Posterior cingulate gyrus (tissue), 11 donors: ENCODE results near the gene AGBL1.

Source experiments
- DNase-seq, 10 donors: peaks; one replicate each; pipeline versions ENCODE4 v3.0.0 to v3.0.0-alpha.2; 2020 to 2021; ENCODE audit warnings: mixed read lengths in 3 of 10
- intact Hi-C: fragments of 100-400 bp; cut with DNase I; formaldehyde crosslinking; loops from one replicate; pipeline ENCODE4 v1.15.1; 2023

The AGBL1 gene

DNA sequence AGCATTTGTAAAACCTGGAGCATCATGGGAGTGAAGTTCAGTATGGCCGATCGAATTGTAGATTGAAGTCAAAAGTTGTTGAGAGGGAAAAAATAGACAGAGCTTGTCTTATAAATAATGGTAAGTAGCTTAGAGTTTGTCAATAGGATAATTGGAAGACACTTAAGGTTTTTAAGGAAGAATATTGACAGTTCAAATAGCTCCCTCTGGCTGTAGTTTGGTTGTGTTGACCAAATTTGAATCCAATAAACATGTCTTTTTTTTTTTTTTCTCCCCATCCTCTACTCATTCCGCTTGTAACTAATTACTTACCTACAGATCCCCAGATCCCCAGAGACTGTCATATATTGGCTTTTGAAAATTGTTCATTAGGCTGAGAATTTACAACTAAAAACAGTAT is 677.0 kb downstream of the AGBL1 start:
- intact Hi-C loops = loop anchor here (10.0 kb wide), 1 partner anchor 522 kb away; no protein-coding TSS in a partner anchor
- no peak for DNase-seq

DNA sequence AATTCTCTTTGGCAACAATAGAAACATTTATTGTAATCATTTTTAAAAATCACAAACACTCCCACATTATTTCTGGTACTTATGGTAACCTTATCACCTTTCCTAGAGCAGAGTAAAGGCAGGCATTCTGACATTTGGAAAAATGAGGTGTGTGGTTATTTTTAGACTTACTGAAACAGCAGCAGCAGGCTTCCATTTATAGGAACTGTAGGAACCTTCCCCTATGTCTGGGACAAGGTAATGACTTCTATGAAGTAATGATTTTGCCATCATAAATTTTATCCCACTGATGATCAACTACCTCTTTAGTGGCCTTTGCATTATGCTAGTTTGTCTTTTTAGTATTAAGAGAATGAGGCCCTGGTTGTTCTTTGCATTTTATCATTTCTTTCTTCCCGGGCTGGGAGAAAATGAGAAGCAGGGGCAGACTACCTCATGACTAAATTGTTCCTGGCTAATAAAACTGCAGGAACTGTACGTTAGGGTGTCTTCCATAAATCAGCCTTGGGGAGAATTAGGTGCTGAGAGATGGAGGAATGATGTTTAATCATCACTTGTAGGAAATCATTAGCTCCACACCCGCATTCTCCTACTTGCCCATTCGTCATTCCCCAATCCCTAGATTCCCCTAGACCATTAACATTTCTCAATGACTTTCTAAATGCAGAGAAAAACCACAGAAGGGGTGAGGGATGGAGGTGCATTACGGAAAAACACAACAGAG is 680.3 kb downstream of the AGBL1 start:
- DNase-seq = no peak
- intact Hi-C loops = loop anchor here (10.0 kb wide), 1 partner anchor 525 kb away; no protein-coding TSS in a partner anchor

DNA sequence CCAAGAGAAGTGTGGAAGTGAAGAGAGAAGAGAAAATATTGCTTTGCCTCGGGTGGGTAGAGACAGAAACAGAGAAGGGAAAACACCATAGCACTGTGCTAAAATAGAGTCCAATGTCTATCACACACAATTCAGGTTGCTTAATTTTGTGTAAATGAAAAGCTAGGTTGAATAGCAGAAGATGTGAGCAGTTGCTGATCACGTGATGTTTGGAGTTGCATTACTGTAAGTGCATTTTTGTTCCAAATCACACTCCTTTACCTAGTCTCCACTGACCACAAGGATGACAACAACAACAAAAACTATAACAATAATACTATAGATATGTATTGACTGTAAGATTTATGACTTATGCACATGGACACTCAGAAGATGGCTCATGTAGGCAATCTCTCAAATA is 683.2 kb downstream of the AGBL1 start:
- intact Hi-C loops = no loop called here
- DNase-seq = no peak

DNA sequence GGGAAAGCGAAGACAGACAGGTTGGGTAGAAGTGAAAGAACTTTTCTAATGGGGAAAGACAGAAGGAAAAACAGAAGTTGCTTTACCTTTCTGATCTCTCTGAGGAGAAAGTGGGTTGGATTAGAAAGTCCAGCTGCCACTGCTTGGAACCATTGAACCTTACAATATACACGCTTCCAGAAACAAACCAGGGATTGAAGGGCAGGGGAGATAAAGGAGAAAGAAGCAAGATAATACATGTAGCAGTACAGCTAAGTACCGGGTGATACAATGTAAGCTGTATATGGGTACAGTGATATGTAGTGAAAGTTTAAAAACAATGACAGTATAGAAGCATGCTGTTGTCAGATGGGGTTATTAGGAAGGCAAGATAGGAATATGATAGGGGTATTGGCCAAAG is 684.4 kb downstream of the AGBL1 start:
- DNase-seq = no peak
- intact Hi-C loops = no loop called here

DNA sequence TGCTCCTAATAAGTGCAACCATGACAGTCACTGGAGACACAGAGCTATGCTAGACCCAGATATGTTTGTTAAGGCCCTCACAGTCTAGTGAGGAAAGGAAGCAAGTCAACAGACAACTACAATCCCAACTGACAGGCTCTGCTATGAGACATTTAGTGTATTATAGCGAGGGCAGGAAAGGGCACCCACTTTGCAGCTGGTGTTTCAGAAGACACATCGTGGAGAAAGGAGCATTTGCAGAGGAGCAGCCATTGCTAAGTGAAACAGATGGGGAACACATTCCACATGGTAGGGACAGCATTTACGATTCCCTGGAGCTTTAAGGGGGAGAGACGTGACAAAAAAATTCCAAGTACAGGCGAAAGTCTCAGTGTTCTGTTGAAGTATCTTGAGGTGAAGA is 685.6 kb downstream of the AGBL1 start:
- intact Hi-C loops = no loop called here
- no peak for DNase-seq

DNA sequence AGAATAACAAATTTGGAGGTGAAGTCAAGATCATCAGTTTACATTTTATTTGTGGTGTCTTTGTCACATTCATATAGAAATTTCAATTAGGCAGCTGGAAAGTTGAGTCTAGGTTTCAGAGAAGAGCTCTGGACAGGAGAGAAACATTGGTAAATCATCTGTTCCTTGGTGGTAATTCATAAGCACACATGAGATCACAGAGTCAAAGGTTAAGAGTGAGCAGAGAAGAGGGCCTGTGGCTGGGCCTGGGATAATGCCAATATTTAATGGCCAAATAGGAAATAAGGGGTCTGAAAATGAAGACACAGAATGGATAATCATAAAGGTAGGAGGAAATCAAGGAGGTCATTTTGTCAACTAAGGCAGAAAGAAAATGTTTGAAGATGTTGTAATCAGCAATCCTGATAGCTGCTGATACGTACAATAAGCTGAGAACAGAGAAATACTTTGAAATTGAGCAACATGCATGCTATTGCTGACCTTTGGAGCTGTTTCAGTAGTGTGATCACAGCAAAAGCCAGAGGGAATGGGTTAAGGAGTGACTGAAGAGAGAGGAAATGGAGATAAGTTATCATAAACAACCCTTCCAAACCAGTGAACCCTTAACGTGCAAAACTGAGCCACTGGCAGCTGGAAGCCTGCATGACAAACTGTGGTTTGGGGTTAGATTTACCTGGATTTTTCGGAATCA is 692.8 kb downstream of the AGBL1 start:
- intact Hi-C loops = no loop called here
- no peak for DNase-seq

DNA sequence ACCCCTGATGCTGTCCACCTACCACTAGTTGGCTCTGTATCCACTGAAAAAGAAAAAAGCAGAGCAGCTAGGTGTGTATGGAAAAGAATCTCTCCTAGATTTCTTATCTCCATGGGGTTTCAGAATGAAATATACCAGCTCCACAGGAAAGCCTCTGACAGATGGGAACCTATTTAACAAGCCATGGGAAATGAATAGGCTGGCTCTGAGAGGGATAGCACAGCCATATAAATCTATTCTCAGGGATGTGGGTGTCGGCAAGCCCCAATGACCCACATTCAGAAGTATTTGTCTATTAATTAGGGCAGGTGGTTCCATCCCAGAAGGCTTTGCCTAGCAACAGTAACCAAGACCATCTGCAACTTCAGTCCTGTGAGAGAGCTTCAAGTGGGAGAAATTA is 694.1 kb downstream of the AGBL1 start:
- intact Hi-C loops = no loop called here
- no peak for DNase-seq

DNA sequence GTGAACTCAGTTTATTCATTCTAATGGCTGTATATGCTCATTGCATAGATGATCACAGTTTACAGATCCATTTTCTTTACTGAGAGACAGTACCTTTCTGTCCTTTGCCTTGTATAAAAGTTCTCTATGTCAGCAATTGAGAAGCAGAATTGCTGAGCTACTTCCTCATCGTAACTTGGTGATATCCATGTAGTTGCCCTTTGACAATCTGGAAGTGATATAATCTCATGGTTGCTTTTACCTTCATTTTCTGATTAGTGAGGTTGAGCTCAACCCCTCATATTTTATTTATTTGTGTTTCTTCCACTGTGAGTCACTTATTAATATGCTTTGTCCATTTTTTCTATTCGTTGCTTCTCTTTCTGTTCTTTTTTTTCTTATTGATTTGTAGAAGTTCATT is 696.5 kb downstream of the AGBL1 start:
- intact Hi-C loops = no loop called here
- no peak for DNase-seq

DNA sequence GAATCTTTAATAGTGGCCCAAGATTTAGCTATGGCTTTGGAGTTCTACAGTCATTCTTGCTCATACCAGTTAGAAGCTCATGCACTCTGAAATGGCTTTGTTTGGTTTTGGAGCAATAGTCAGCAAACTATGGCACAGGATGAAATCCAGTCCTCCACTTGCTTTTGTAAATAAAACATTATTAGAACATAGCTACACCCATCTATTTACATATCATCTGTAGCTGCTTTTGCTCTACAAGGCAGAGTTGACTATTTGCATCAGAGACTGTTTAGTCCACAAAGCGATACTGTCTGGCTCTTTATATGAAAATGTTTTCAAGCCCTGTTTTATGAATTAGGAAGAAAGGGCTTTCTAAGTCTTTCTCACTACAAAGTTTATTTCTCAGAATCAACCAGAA is 716.9 kb downstream of the AGBL1 start:
- intact Hi-C loops = no loop called here
- DNase-seq = no peak

DNA sequence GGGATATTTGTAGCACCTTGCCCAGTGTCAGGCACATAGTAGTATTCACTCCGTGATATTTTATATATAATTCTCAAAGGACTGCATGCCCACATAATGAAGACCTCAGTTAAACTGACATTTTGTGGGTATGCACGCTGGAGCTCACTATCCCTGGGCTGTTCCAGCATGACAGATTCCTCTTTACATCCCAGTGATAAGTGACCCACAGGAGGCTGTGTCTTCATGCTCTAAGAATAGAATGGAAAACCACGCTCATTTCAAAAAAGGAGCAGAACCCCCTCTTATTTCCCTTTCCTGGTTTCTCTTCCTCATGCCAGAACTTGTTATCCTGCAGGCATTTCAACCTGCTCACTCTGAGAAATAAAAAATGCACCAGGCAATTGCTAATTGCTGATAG is 717.5 kb downstream of the AGBL1 start:
- intact Hi-C loops = no loop called here
- no peak for DNase-seq

DNA sequence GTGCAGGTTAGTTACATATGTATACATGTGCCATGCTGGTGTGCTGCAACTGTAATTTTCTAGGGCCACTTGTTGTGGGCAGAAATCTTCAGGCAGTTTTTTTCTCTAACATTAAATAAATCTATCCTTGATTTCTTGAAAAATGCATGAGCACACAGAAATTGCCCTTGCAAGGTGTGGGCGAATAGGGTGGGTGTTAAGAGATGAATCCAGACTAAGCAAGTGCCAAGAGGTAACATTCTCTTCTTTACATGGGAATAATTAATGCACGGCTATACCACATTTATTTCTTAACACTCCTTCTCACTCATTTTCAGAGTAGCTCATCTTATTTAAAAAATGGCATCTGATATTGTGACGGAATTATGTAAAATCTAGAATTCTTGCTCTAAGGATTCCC is 719.6 kb downstream of the AGBL1 start:
- intact Hi-C loops = no loop called here
- DNase-seq = no peak

DNA sequence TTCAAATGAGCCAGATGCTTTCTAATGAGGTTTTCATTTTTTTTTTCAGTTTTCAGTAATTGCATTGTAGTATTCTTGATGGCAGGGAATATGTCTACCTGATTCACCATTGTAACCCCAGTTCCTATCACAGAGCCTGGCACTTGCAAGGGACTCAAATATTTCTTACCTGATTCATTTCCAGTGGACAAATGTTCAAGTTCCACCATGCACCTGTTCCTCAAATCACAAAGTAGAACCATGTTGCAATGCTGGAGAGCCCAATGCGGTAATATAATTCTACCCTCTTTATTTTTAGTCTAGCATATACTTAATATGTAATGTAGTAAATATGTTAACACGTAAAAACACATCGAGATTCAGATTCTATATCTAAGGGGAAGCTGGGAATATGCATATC is 722.6 kb downstream of the AGBL1 start:
- DNase-seq = no peak
- intact Hi-C loops = no loop called here

DNA sequence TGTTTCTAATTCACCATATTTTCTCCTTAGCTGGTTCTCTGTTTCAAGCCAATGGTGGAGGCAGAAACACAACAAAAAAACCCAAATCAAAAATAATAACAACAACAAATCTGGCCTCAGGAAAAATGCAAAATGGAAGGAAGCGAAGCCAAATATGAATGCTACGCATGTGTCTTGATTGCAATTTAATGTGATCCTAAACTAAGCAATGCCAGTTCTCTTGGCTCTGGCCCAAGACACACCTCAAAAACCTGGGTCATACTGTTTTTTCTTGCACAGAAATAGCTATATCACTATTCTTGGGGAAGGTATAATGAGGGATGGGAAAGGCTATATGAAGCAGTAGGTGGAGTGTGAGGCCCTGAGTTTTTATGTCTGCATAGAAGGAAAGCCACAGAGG is 724.7 kb downstream of the AGBL1 start:
- DNase-seq = no peak
- intact Hi-C loops = no loop called here

DNA sequence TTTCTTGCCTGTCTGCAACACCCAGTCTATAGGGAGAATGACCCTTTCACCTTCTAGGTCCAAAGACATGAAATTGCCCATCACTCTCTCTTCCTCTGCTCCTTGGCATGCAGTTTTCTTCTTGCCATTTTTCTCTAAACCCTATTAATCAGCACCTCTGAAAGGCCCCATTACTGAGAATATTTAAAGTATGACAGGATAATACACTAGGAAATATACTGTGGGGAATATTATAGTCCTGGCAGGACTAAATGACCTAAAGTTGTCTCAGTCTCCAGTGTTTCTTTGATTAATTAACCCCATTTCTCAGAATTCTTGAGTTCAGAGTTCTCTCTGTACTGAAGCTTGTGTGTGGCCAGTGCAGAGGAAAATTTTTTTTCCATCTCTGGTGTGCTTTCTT is 730.7 kb downstream of the AGBL1 start:
- no peak for DNase-seq
- intact Hi-C loops = no loop called here

DNA sequence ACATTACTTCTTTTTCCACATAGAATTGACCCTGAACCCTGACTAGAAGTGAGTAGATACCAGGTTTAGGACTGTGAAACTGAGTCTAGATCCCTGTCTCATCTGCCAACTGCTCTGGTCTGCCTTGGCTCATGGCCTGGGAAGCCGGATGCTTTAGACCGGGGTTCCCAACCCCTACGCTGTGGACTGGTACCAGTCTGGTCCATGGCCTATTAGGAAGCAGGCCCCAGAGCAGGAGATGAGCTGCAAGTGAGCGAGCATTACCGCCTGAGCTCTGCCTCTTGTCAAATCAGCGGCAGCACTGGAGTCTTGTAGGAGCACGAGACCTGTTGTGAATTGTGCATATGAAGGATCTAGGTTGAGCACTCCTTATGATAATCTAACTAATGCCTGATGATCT is 734.2 kb downstream of the AGBL1 start:
- DNase-seq = peak in 1 of 10 donors; percentile 32
- intact Hi-C loops = no loop called here

DNA sequence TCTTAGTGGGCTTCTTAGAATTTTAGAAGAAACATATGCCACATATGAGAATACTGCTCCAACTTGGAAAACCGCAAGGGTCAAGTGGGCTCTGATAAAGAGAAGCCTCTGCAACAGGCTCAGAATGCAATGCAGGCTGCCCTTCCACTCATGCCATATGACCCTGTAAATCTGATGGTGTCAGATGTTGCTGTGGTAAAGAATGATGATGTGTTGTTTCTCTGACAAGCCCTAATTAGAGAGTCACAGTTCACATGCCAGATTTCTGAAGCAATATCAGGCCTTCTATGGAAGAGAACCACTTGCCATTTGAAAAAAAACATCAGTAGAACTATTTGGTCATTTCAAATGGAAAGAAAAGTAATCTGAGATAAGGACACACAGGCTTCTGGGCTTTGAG is 749.6 kb downstream of the AGBL1 start:
- intact Hi-C loops = no loop called here
- no peak for DNase-seq

DNA sequence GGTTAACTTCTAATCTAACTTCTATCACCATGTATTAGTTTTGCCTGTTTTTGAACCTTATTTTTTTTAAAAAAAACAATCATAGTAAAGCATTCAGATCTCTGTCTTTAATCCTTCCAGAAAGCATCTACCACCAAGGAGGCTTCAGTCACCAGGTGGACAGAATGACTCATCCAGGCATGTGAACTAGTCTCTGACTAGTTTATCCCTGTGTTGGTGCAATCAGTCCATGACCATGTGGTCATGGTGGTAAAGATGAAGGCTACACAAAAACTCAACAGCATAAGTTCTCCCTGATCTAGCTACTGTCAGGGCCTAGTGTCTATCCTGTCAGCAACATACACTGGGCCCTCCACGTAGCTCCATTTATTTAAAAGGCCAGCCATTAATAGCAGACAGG is 750.6 kb downstream of the AGBL1 start:
- no peak for DNase-seq
- intact Hi-C loops = no loop called here

DNA sequence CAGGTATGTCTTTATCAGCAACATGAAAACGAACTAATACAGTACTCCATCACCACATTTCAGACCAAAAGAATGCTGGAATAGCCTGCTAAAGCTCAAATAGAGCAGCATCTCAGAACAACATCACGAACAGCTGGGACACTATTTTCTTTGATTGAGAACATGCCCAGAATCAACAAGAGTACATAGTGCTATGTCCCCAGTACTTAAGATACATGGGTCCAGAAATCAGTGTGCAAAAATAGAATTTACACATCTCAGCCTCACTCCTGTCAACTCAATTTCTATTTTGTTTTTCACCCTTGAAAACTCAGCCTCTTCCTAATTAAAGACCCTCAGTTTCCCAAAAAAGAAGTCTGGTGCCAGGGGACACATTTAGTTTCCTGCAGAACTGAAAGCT is 753.9 kb downstream of the AGBL1 start:
- DNase-seq = no peak

DNA sequence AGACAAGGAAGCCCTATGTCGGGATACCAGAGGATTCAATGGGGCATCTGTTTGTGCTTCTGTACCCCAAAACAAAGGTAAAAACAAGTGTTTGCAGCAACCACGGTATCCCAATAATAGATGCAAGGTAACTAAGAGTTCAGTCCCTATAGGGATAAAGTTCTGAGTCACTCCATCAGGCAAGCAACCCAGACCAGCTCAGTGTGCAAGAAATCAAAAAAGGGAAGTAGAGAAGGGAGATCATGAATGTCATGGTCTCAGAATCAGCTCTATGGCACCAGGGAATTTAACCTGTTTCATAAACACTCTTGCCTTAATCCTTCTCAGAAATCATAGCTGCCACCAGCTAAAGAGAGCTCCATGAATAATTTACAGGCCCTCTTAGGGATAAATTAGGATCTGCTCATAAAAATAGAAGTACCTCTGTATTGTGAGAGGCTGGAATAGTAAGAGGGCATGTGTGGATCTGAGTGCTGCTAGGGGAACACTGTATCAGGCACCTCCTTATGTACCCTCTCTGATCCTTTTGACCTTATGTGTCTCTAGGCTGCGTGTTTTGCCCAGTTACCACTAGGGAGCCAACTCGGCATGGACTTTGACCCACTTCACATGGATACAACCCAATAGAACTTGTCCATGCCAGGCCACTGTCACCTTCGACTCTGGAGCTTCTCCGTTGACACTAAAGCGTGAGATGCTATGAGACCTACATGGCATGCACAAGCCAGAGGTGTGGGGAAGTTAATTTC is 754.6 kb downstream of the AGBL1 start:
- intact Hi-C loops = no loop called here
- DNase-seq = no peak

More for the DNA sequence above, 753.9 kb downstream of the AGBL1 start:
- intact Hi-C loops = no loop called here

DNA sequence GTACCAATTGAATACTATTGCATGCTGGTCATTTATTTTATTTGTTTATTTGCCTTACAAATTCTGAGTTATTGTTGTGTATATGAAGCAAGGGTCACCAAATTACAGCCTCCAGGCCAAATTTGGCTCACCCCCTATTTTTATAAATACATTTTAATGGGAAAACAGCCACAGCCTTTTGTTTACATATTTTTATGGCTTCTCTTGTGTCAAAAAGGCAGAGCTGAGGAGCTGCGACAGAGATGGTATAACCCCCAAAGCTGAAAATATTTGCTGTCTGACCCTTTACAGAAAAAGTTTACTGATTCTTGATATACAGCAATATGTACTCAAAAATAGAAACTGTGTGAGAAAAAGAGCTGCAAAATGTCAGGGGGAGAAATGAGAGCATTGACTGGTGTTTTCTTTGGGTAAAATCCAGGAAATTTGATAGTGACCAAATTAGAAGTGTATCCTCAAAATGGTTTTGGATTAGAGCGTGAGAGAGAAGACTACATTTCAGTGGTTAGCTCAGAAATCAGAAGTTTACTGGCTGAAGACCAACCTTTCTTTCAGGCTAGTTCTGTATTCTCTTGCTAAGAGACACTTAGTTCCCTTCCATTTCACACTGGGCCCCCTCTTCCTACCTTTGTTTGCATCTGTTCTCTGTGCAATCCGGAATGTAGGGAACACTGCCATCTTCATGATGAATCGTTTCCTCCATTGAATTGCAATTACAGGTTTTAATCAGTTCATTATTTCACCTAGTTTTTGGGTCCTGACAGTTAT is 757.8 kb downstream of the AGBL1 start:
- no peak for DNase-seq
- intact Hi-C loops = no loop called here

DNA sequence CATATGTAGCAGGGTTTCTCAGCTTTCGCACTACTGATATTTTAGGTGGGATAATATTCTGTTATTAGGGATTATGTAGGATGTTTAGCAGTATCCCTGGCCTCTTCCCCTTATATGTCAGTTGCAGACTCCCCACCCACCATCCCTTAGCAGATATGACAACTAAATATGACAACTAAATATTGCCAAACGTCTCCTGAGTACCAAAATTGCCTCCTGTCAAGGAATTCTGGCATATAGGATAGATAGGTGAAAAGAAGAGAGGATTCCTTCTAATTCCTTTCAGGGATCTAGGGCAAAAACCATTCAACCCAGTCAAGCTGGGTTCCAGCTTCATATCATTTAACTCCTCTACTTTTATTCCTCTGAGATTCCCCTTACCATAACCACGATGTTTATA is 759.8 kb downstream of the AGBL1 start:
- intact Hi-C loops = no loop called here
- DNase-seq = no peak
